ENCODE results near the gene IMMP2L.
A peak's percentile ranks its signal among the peaks of the same experiment; 100 is the strongest.
"Not testable (repeated sequence)": the region's sequence is repeated elsewhere in the genome, so short reads cannot be mapped to it uniquely, and the experiment has no call there.

The IMMP2L gene

DNA sequence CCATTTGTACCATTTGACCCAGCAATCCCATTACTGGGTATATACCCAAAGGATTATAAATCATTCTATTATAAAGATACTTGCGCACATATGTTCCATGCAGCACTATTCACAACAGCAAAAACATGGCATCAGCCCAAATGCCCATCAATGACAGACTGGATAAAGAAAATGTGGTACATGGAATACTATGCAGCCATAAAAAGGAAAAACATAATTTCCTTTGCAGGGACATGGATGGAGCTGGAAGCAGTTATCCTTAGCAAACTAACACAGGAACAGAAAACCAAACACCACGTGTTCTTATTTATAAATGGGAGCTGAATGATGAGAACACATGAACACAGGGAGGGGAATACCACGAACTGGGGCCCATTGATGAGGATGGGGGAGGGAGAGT is 310.9 kb downstream of the IMMP2L start:
- not testable (repeated sequence) for DNase-seq

GRCh38 chr7:111249807-111250206 is 312.5 kb downstream of the IMMP2L start:
- DNase-seq: not testable (repeated sequence)

DNA sequence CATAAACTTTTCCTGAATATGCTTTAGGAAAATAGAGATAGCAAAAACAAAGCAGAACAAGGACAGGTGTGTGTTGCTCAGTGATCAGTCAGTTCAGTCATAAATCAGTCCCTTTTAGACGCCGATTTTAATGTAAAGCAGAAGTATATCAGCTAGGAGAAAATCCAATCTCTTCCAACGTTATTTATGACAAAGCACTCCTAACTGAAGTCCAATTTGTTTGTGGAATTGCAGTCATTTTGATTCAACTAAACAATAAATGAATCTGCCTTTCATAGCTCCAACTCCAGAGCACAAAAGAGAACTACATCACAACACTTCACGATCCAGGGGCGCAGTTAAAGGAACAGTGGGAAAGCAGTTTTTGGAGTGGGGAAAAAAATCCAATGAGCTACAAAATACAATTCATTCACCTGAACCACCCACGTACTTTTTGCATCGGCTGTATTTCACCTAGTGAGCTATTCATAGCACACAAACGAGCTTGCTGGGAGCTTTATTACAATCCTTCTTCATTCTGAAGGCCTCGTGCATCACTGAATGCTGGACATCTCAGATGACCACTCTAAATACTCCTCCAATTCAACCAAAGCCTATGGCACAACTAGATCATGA is 320.0 kb downstream of the IMMP2L start:
- DNase-seq: no peak

GRCh38 chr7:111240371-111240770 is 321.9 kb downstream of the IMMP2L start:
- DNase-seq: no peak

- no peak for DNase-seq
Observed at GRCh38 chr7:111239437-111239836, 322.9 kb downstream of the IMMP2L start.

- DNase-seq: no peak
Observed at GRCh38 chr7:111238886-111239285, 323.4 kb downstream of the IMMP2L start.

DNA sequence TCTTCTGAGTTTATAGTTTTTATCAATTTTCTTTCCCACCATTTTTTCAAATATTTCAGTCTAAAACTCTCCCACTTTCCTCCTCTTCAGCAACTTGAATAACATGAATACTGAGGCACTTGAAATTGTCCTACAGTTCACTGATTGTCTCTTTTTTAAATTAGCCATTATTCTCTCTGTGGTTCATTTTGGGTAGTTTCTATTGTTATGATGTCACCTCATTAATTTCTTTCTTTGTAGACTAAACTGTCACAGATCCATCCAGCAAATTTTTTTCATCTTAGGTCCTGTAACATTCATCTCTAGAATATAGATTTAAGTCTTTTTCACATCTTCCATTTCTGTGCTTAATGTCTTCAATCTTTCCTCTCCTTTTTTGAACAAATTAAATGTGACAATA is 326.6 kb downstream of the IMMP2L start:
- DNase-seq: no peak

- no peak for DNase-seq
Observed at GRCh38 chr7:111232249-111233084, 329.8 kb downstream of the IMMP2L start.

- DNase-seq: no peak
Observed at GRCh38 chr7:111229916-111230315, 332.4 kb downstream of the IMMP2L start.

DNA sequence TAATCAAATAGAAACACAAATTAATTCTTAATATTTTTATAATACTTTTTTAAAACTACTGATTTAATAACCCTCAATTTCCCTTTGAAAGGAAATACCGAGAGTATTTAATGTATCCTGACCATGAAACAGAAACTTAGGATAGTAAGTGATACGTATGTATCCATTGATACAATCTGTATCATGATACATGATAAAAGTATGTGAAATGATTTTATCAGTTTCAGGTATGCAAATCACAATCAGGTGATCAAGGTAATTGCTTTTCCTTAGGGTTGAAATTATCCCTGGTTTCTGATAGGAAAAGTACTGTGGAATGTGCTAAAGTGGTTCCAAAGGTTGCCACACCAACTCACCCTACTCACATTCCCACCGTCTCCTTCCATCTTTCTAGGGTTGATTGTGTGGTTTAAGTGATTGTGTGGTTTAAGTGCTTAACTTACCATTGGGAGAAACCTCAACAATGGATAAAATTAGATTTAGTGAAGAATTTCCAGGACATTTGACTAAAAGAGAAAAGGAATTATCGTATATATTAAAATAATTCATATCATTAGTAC is 333.0 kb downstream of the IMMP2L start:
- no peak for DNase-seq

GRCh38 chr7:111228437-111228836 is 333.9 kb downstream of the IMMP2L start:
- no peak for DNase-seq

DNA sequence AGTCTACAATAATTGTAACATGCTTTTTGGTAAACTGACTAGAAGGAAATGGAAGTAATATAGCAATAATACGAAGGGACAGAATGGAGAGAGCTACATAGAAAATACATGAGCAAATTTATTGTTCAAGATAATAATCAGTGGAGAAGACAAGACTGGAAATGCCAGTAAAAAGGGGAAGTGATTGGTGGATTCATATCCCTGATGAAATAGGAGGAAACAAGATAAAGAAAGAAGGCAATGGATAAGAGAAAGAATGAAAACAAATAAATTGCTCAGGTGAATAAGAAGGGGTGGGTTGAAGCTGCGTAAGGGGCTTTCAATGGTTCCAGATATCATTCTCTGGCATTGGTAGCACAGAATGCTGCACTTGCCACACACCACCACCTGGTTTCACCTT is 335.5 kb downstream of the IMMP2L start:
- DNase-seq: no peak

GRCh38 chr7:111224354-111225231 is 337.7 kb downstream of the IMMP2L start:
- no peak for DNase-seq

DNA sequence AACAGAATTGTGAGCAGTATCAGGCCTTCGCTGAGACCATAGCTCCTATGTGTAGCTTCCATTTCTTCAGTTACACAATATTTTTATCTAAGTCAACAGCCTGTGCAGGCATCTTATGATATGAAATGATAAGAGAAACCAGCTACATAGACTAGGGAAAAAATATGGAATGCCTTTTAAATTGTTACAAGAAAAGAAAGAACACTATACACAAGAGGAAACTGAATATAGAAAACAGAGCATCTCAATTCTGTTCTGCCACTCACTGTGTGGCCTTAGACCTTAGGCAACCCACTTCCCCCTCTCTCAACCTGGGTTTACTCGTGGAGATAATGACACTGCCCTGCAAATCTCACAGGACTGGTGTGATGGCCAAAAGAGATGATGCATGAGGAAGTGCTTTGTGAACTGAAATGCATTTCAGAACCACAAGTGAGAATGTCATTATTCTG is 338.5 kb downstream of the IMMP2L start:
- no peak for DNase-seq

DNA sequence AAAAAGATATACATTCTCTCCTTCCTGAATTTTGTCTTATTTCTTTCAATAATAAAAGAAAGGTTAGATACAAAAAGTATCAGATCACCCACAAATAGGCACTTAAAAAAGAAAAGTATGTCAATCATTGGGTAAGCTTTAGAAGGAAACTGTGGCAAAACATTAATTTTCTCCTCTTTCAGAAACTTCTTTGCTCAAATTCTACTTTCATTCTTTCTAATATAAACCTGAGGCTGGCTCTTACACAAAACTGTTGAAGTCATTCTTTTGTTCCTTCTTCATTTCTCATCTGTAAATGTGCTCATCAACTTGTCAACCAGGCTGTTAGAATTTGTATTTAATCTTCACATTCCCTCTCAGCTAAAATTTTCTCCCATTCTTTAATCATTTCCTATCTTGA is 346.7 kb downstream of the IMMP2L start:
- no peak for DNase-seq

DNA sequence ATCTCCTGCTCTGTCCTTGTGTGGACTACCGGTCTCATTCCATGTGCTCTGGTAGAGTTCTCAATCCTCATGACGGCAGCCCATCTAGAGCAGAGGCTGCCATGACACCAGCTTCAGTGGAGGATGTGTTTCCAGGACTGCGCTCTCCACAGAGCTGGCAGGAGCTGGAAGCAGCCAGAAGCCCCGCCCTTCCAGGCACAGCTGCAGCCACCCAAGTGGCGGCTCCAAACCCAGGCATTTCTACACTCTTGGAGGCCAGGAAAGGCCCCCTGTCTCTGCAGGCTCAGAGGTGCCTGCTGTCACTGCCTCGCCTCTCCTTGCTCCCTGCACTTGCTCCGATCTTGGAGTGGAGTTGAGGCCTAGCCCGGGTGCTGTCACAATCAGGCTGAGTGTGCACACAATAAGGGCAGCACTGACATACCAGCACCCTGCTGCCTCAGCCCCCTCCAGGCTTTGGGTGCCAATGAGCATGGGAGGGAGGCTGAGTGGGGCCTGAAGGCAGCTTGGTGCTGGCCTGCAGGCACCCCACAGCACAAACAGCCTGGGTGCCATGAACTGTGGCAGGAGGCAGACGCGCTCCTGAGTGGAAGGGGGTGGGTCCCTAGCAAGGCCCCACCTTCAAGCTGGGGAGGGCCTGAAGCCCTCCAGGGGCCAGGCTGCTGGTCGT is 349.3 kb downstream of the IMMP2L start:
- no peak for DNase-seq

GRCh38 chr7:111210996-111211395 is 351.3 kb downstream of the IMMP2L start:
- no peak for DNase-seq

DNA sequence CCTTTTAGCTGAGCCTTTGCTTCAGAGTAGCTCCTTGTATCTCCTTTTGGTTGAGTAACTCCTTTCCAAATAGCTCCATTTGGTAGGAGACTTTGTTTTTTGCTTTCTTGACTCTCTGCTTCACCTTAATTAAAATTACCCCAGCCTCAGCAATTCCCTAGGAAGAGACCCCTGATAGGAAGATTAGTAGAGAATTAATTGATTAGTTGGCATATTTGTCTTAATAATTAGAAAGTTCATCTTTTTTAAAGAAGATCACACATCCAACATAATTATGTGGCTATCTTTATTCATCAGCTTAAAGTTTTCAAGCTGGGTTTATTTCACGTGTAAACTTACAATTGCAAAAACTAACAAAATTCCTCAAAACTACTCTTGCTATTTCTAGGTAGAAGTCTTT is 352.2 kb downstream of the IMMP2L start:
- DNase-seq: no peak

DNA sequence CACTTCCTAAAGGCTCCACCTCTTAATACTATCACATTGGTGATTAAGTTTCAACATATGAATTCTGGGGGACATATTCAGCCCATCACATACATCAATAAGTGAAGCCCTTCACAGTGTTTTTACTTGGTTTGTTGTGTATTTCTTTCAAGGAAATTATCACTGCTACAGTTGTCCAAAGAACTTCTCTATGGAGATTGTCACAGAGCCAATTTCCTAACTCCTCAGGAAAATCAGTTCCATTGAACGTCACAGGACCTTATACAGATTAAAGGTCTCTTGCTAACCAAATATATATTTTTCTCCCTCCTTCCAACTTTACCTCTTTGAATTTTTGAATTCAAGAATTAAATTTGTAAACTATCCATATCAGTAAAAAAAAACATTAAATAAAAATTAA is 357.0 kb downstream of the IMMP2L start:
- no peak for DNase-seq

DNA sequence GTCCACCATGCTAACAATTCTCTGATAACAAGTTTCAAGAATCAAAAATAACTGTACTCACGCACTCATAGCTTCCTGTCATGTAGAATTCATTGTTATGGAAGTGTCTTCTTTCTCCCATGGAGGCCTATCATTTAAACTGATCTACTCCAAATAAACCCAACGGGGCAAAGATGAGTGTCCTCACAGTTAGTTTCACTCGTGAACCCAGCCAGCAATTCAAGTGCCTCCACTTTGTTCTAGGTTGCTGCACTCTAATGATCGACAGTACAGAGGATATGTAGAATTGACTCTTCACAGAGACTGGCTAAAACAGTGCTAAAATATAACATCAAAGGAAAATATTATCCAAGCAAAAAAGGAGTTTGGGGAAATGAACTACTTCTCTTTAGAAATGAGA is 360.0 kb downstream of the IMMP2L start:
- no peak for DNase-seq

GRCh38 chr7:111199643-111200042 is 362.6 kb downstream of the IMMP2L start:
- DNase-seq: peak; percentile 19

- DNase-seq: no peak
Observed at GRCh38 chr7:111198255-111198654, 364.0 kb downstream of the IMMP2L start.

DNA sequence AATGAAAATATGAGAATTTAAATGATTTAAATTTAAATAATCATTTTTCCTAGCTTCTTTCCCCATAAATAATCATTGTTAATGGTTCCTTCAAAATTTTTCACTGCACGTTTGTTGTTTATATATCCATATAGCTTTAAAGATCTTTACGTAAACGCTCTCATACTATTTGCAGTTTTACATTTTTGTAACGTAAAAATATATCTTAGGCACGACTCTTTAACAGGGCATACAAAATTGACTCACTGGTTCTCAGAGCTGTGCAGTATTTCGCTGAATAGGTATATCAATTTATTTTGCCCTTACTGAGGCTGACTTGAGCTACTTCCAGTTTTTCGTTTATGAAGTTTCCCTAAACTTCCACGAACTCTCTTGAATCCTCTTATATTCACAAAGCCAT is 365.6 kb downstream of the IMMP2L start:
- DNase-seq: no peak
